ENCODE data around the gene ISLR2.
A peak's percentile ranks its signal among the peaks of the same experiment; 100 is the strongest.

ISLR2 gene

GRCh38 chr15:74168711-74169126, 38.3 kb downstream of the ISLR2 start:
- no peaks in the 10 kb centered on the region for H3K4me1 ChIP-seq (ENCODE audit: control insufficient read depth, insufficient read depth, low read length)
- H3K36me3 ChIP-seq (ENCODE audit: control insufficient read depth, insufficient read depth, low read length), result no peaks in the 10 kb centered on the region
- no peak overlapping the region for H3K9ac ChIP-seq (ENCODE audit: low read length)
- no peak overlapping the region for H3K4me3 ChIP-seq (ENCODE audit: low read length)
- no peaks in the 10 kb centered on the region for H3K27me3 ChIP-seq (ENCODE audit: control insufficient read depth, insufficient read depth, low read length)
- H3K9me3 ChIP-seq (ENCODE audit: control insufficient read depth, low read length), result no peaks in the 10 kb centered on the region

- Histone ChIP-seq H3K9ac (ENCODE audit: low read length) (no peak overlapping the region), H3K4me1 (ENCODE audit: control insufficient read depth, insufficient read depth, low read length) (no peaks in the 10 kb centered on the region), H3K27me3 (ENCODE audit: control insufficient read depth, insufficient read depth, low read length) (no peaks in the 10 kb centered on the region)
These were observed 39.9 kb downstream of the ISLR2 start for GRCh38 chr15:74170071-74170844.

GRCh38 chr15:74170875-74171578, 40.6 kb downstream of the ISLR2 start:
- Histone ChIP-seq H3K27me3 (ENCODE audit: control insufficient read depth, insufficient read depth, low read length) (no peaks in the 10 kb centered on the region), H3K4me1 (ENCODE audit: control insufficient read depth, insufficient read depth, low read length) (no peaks in the 10 kb centered on the region), H3K36me3 (ENCODE audit: control insufficient read depth, insufficient read depth, low read length) (no peaks in the 10 kb centered on the region), H3K4me3 (ENCODE audit: low read length) (no peak overlapping the region), H3K9ac (ENCODE audit: low read length) (no peak overlapping the region), H3K9me3 (ENCODE audit: control insufficient read depth, low read length) (no peaks in the 10 kb centered on the region)

More at GRCh38 chr15:74170071-74170844, 39.9 kb downstream of the ISLR2 start:
- no peak overlapping the region for H3K4me3 ChIP-seq (ENCODE audit: low read length)
- no peaks in the 10 kb centered on the region for H3K9me3 ChIP-seq (ENCODE audit: control insufficient read depth, low read length)
- H3K36me3 ChIP-seq (ENCODE audit: control insufficient read depth, insufficient read depth, low read length), result no peaks in the 10 kb centered on the region

GRCh38 chr15:74171965-74172541, 41.7 kb downstream of the ISLR2 start:
- no peaks in the 10 kb centered on the region for H3K4me1 ChIP-seq (ENCODE audit: control insufficient read depth, insufficient read depth, low read length)
- no peaks in the 10 kb centered on the region for H3K9me3 ChIP-seq (ENCODE audit: control insufficient read depth, low read length)
- no peak overlapping the region for H3K4me3 ChIP-seq (ENCODE audit: low read length)
- no peaks in the 10 kb centered on the region for H3K36me3 ChIP-seq (ENCODE audit: control insufficient read depth, insufficient read depth, low read length)
- no peak overlapping the region for H3K9ac ChIP-seq (ENCODE audit: low read length)
- no peaks in the 10 kb centered on the region for H3K27me3 ChIP-seq (ENCODE audit: control insufficient read depth, insufficient read depth, low read length)

- Histone ChIP-seq H3K36me3 (ENCODE audit: control insufficient read depth, insufficient read depth, low read length) (no peaks in the 10 kb centered on the region), H3K4me1 (ENCODE audit: control insufficient read depth, insufficient read depth, low read length) (no peaks in the 10 kb centered on the region), H3K9me3 (ENCODE audit: control insufficient read depth, low read length) (no peaks in the 10 kb centered on the region), H3K4me3 (ENCODE audit: low read length) (no peak overlapping the region), H3K27me3 (ENCODE audit: control insufficient read depth, insufficient read depth, low read length) (peaks cover 1% of the 10 kb centered on the region), H3K9ac (ENCODE audit: low read length) (no peak overlapping the region)
These were observed 42.5 kb downstream of the ISLR2 start for GRCh38 chr15:74172701-74173379.

- peaks cover 3% of the 10 kb centered on the region for H3K27me3 ChIP-seq (ENCODE audit: control insufficient read depth, insufficient read depth, low read length)
- no peaks in the 10 kb centered on the region for H3K9me3 ChIP-seq (ENCODE audit: control insufficient read depth, low read length)
- H3K4me3 ChIP-seq (ENCODE audit: low read length), result no peak within 1 kb of the TSS
- H3K4me1 ChIP-seq (ENCODE audit: control insufficient read depth, insufficient read depth, low read length), result no peaks in the 10 kb centered on the region
- H3K9ac ChIP-seq (ENCODE audit: low read length), result peak within 1 kb of the TSS; percentile 8
- no peaks in the 10 kb centered on the region for H3K36me3 ChIP-seq (ENCODE audit: control insufficient read depth, insufficient read depth, low read length)
These were observed 43.2 kb downstream of the ISLR2 start, which contains the start of gene ISLR for GRCh38 chr15:74173380-74174218. Gene ISLR, plus strand, starts transcription at chr15:74173710. Its CDS starts 1,149 bp downstream, at chr15:74174859.

- Histone ChIP-seq H3K9me3 (ENCODE audit: control insufficient read depth, low read length) (no peaks in the 10 kb centered on the region), H3K4me3 (ENCODE audit: low read length) (no peak overlapping the region), H3K36me3 (ENCODE audit: control insufficient read depth, insufficient read depth, low read length) (no peaks in the 10 kb centered on the region), H3K27me3 (ENCODE audit: control insufficient read depth, insufficient read depth, low read length) (peaks cover 3% of the 10 kb centered on the region), H3K9ac (ENCODE audit: low read length) (peak overlapping the region; percentile 8), H3K4me1 (ENCODE audit: control insufficient read depth, insufficient read depth, low read length) (no peaks in the 10 kb centered on the region)
These were observed 44.0 kb downstream of the ISLR2 start for GRCh38 chr15:74174219-74174957.

GRCh38 chr15:74174958-74175253, 44.5 kb downstream of the ISLR2 start:
- peaks cover 3% of the 10 kb centered on the region for H3K27me3 ChIP-seq (ENCODE audit: control insufficient read depth, insufficient read depth, low read length)

GRCh38 chr15:74175271-74176191, 45.1 kb downstream of the ISLR2 start:
- H3K4me3 ChIP-seq (ENCODE audit: low read length), result no peak overlapping the region
- H3K9me3 ChIP-seq (ENCODE audit: control insufficient read depth, low read length), result no peaks in the 10 kb centered on the region
- H3K27me3 ChIP-seq (ENCODE audit: control insufficient read depth, insufficient read depth, low read length), result peaks cover 3% of the 10 kb centered on the region
- H3K9ac ChIP-seq (ENCODE audit: low read length), result no peak overlapping the region
- H3K4me1 ChIP-seq (ENCODE audit: control insufficient read depth, insufficient read depth, low read length), result no peaks in the 10 kb centered on the region
- no peaks in the 10 kb centered on the region for H3K36me3 ChIP-seq (ENCODE audit: control insufficient read depth, insufficient read depth, low read length)

More at GRCh38 chr15:74174958-74175253, 44.5 kb downstream of the ISLR2 start:
- Histone ChIP-seq H3K9ac (ENCODE audit: low read length) (no peak overlapping the region), H3K9me3 (ENCODE audit: control insufficient read depth, low read length) (no peaks in the 10 kb centered on the region), H3K36me3 (ENCODE audit: control insufficient read depth, insufficient read depth, low read length) (no peaks in the 10 kb centered on the region), H3K4me3 (ENCODE audit: low read length) (no peak overlapping the region), H3K4me1 (ENCODE audit: control insufficient read depth, insufficient read depth, low read length) (no peaks in the 10 kb centered on the region)
